ENCODE data around the gene MSANTD2.

The MSANTD2 gene

DNA sequence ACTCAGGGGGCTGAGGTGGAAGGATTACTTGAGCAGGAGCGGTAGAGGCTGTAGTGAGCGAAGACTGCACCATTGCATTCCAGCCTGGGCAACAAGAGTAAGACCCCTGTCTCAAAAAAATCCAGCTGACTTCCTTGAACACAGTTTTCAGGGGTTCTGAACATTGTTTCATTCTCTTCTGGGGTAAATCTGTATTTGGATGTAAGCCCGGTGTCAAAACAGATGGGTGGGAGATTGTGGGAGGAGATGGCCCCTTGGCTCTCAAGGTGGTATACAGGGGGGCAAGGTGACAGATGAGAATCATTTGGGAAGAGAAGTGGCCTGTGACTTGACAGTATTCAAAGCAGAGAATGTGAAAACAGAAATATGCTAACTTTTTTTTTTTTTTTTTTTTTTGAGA is 42.9 kb downstream of the MSANTD2 start:
- TF ChIP-seq CTCF (conservative IDR thresholded peaks at IDR 0.05; ENCODE audit: low read length), result no peak
- H3K4me3 ChIP-seq (ENCODE audit: low read length), result no peak overlapping the region
- DNase-seq (ENCODE audit: low read depth), result no peak

DNA sequence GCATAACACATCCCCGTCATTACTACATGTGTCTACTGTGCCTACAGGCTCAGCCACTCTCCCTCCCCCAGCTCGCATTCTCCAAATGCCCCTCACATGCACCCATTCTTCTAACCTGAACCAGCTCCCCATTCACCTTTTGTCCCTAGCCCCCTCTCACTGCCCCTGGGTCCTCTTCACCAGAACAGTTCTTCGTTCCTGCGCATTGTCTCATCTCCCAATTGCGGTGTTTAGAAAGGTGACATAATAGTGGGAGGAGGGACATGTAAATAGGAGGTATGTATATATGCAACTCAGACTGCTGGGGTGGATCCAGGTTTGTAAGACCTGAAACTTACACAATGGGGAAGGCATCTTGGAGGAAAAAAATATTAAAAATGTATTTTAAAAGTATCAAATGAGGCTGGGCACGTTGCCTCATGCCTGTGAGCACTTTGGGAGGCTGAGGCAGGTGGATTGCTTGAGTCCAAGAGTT is 43.4 kb downstream of the MSANTD2 start:
- no peak for TF ChIP-seq CTCF (conservative IDR thresholded peaks at IDR 0.05; ENCODE audit: low read length)
- no peak overlapping the region for H3K4me3 ChIP-seq (ENCODE audit: low read length)
- no peak for DNase-seq (ENCODE audit: low read depth)

GRCh38 chr11:124756033-124756752 is 44.0 kb downstream of the MSANTD2 start:
- H3K4me3 ChIP-seq (ENCODE audit: low read length), result no peak overlapping the region
- DNase-seq (ENCODE audit: low read depth), result no peak
- TF ChIP-seq CTCF (conservative IDR thresholded peaks at IDR 0.05; ENCODE audit: low read length), result no peak

- TF ChIP-seq CTCF (conservative IDR thresholded peaks at IDR 0.05; ENCODE audit: low read length), result no peak
- no peak for DNase-seq (ENCODE audit: low read depth)
- no peak overlapping the region for H3K4me3 ChIP-seq (ENCODE audit: low read length)
These were observed 45.5 kb downstream of the MSANTD2 start for GRCh38 chr11:124754710-124755109.

GRCh38 chr11:124754309-124754708 is 45.9 kb downstream of the MSANTD2 start:
- TF ChIP-seq CTCF (conservative IDR thresholded peaks at IDR 0.05; ENCODE audit: low read length), result no peak
- no peak overlapping the region for H3K4me3 ChIP-seq (ENCODE audit: low read length)
- no peak for DNase-seq (ENCODE audit: low read depth)

DNA sequence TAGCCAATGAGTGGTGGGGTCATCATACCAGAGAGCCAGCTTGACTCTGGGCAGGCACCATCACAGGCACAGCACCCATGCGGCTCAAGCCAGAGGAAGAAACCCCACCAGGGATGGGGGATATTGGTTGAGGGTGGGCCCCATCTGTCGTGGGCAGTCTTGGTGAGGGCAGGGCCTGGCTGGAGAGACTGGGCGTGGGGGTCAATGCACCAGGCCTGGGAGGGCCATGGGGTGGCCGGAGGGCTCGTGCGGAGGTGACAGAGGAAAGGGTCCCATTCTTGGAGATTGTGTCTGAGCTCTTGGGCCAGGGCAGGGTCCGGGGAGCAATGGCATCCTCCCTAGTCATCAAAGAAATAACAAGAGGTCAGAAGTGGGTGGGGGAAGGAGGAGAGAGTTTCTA is 46.6 kb downstream of the MSANTD2 start:
- H3K4me3 ChIP-seq (ENCODE audit: low read length), result no peak overlapping the region

More for the DNA sequence above, 46.6 kb downstream of the MSANTD2 start:
- TF ChIP-seq CTCF (conservative IDR thresholded peaks at IDR 0.05; ENCODE audit: low read length), result no peak
- DNase-seq (ENCODE audit: low read depth), result no peak

Data from AG10803 (cell line).